Inflammatory macrophage treated with lipopolysaccharide for 1 hour (primary cell): ENCODE measurements around the gene LRRC72.
A peak's percentile ranks its signal among the peaks of the same experiment; 100 is the strongest.
"Not testable (repeated sequence)": the region's sequence is repeated elsewhere in the genome, so short reads cannot be mapped to it uniquely, and the experiment has no call there.

Source experiments
- DNase-seq, 2 donors: peaks; one replicate each; pipeline ENCODE4 v3.0.0-alpha.2; 2020 to 2022

LRRC72 gene

DNA sequence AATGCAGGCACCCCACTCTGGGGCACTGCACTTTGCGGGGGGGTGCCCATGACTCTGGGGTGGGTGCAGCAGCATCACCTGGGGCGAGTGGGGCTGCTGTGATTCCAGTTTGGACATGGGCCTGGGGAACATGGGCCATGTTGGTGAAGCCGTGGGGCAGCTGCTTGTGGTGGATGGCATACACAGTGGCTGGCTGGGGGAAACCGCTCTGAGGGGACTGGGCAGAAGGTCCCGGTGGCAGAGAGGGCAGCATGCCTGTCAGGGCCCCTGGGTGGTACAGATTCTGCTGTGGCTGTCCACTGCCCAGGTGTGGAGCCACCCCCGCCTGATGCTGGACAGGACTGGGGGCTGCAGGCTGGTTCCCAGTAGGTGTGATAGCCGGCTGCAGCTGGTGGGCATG, 57.2 kb downstream of the LRRC72 start:
- no peak for DNase-seq

DNA sequence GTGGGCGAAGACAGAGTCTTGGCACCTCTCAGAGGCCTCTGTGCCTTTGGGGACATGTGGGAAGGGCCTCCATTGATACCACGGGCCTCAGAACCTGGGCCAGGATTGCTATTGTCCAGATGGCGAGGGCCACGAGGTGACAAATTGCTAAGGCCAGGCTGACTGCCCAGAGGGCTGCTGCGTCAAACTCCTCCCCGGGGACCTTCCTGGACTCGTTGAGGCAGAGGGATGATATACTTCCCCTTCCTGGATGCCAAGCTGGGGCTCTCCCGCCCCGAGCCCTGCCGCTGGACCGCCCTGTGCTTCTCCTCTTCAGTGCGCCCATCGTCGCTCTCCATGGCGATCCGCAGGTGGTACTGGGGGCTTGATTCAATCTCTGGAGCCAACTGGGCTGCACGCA, 58.9 kb downstream of the LRRC72 start:
- no peak for DNase-seq

DNA sequence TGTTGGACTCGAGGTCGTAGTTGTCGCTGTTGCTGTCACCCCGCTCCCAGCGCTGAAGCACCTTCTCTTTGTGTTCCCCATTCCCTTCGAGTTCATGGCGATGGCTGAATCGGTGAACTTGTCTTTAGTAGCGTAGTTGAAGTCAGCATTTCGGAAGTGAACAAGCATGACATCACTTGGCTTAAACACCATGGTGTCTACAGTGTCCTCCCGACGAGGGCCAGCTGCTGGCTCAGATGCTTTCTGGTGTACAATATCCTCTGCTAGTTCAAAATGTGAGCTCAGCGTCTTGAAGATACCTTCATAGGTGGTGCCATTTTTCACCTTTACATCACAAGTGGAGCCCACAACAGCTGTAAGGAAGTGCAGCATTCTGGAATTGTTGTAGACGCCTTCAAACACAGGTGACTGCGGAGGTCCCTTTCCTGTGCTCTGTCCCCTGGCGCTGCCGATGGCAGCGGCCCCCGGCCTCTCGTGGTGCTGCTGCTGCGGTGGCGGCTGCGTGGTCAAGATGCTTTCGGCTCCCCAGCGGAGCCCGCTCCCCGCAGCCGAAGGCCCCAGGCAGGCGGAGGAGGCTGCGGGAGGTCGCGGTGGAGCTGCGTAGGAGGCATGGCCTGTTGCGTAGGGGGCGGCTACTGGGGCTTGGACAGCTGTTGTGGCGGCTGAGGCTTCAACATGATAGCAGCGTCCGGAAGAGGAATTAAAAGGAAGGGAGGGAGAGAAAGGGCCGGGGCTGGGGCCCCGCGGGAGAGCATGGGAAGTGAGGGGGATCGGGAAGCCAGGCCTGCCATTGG, 59.7 kb downstream of the LRRC72 start:
- DNase-seq: no peak

DNA sequence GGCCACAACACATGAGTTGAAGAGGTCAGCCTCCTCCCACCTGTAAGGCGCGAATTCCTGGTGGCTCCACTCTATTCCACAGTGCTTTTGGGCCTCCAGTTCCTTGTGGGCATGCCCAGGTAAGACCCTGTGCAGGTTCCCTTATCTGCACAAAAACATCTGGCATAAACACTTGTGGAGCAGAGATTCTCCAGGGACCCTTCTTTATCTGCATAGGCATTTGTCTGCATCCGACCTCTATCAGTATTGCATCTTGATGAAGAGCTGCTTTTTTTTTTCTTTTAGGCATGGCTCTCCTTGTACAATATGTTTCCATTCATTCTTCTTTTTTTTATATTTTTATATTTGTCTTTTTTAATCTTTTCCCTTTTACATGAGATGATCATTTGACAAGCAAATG, 60.5 kb downstream of the LRRC72 start:
- no peak for DNase-seq

DNA sequence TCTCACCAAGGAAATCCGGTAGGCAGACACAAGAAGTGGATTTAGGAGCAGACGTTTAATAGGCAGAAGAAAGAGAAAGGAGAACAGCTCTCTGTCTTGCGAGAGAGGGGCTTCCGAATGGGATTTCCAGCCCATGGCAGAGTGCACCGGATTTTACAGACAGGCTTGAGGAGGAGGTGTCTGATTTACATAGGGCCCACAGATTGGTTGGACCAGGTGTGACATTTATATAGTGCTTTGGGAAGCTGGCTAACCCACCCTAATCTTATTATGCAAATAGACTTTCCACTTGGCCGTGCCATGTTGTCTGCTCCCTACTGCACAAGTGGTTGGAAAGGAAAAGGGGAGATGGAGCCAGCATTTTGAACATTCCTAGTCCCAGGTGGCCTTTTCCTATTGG, 61.2 kb downstream of the LRRC72 start:
- no peak for DNase-seq

DNA sequence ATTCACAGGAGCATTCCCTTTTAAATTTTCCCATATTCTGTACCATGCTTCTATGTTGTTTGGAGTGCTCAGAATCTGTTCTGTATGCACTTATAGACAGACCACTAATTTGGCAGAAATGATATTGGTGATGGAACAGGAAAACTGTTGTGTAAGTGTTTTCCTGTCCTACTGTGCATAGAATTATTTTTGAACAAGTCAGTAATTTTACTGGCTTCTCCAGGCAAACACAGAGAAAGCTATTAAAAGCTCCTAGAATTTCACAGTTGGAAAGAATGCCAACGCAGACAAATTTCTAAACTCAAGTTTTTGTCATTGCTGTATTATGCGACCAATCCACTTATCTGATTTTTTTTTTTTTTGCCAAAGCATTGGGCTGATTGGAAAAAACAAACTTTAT, 63.3 kb downstream of the LRRC72 start:
- DNase-seq: no peak

DNA sequence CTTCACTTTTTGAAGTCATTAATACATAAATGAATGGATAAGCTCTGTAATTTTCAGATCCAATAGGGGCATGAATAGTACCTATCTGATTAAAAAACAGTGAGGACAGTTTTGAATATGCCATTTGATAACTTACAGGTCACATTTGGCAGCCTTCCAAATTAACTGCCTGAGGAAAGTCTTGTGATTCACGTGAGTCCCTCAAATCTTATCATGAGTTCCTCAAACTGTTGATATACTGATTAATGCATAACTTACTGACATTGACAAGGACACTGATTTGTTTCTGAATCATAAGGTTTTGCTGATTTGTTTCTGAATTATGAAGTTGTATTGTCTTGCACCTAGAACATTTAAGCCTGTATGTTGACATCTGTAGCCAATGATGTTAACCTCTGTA, 63.8 kb downstream of the LRRC72 start:
- DNase-seq: no peak

DNA sequence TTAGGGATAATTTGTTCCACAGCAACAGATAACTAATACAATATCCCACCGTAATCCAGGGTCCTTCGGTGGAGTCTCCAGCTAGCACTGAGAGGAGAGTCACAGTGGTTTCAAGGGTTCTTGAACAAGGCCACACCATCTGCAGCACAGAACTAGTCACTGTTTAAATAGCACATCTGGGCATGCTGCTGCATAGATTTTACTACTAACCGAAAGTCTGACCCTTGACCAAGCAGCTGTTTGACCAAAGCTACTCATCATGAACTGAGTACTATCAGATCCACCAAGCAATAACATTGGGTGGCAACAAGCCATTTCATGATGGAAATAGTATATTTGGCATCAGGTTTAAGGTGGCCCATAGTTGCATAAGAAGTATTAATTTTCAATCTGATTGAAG, 65.8 kb downstream of the LRRC72 start:
- no peak for DNase-seq

DNA sequence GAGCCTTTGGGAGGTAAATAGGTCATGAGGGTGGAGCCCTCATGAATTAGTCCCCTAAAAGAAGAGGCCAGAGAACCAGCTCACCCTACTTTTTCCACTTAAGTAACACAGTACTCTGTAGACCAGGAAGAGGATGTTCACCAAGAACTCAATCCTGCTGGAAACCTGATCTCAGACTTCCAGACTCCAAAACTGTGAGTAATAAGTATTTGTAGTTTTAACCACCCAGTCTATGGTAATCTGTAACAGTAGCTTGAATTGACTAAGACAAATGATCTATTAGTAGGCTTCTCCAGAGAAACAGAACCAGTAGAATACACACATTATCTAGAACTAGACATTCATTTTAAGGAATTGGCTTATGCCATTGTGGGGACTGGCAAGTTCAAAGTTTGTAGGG, 67.4 kb downstream of the LRRC72 start:
- no peak for DNase-seq

DNA sequence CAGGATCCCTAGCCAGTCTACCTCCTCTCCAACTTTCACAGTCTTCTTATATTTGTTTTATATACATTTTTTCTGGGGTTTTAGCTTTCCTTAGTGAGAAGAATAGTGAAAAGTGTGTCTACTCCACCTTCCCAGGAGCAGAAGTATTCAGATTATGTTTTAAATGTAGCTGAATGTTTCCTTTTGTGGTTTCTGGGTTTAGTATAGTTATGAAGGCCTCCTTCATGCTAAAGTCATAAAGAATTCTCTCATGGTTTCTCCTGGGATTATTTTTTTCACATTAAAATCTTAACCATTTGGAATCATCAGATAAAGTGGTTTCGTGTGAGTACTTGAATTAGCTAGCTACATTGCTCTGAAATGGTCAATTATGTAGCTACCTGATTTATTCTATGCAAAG, 68.1 kb downstream of the LRRC72 start:
- DNase-seq: no peak

DNA sequence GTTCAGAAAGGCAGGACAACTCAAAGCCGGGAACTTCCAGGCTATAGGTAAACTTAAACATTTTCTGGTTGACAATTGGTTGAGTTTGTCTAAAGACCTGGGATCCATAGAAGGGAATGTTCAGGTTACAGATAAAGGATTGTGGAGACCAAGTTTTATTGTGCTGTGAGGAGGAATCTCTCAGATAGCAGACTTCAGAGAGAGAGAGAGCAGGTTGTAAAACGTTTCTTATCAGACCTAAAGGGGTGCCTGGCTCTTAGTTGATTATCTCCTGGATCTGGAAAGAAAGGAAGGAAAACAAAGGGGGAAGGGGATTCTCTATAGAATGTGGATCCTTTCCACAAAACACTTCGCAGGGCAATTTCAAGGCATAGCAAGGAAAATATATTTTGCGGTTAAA, 69.0 kb downstream of the LRRC72 start:
- DNase-seq: not testable (repeated sequence)

DNA sequence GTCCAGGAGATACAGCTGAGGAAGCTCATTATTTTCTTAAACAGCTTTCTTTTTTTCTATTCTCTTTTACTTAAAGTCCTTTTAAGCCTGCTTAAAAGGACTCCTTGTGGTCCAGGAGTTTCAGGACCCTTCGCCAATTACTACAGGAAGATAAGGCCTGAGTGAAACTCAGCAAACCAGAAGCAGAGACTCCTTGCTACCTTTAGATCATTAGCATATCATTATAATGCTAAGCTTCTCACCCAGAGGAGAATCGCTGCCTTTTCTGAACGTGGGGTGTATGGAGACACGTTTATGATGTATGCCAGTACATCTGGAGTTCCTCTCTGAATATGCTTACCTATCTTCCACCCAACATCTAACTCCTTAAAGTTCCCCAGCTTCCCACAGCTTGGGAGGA, 71.4 kb downstream of the LRRC72 start:
- DNase-seq: no peak

DNA sequence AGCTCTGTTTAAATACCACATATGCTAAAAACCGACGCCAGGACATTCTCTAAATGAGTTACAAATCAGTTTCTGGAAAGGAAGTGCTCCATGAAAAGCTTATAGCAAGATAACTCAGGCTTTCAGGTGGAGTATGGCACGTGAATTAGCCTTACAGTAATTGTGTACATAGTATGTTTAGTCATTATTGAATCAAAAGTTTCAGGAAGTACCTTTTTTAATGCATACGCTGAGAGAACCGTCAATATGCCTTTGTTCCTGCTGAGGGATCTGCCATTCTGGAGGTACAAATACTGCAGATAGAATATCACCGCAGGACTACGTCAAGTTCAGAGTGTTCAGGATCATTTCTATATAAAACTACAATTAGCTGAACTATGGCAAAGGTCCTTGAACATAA, 73.2 kb downstream of the LRRC72 start:
- no peak for DNase-seq

DNA sequence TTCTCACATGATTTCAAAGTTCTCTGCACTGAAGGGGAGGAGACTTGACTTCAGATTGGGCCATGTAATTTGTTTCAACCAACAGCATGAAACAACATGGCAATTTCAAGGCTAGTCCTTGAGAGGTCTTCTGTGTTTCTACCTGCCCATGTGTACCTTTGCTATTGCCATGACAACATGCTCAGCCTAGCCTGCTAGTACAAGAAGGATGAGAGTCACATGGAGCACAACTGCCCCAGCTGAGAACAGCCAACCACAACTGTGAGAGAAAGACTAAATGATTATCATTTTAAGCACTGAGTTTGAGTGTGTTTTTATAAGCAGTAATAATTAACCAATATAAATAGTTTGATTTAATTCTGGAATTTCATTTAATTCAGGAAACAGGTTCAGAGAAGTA, 77.0 kb downstream of the LRRC72 start:
- no peak for DNase-seq

DNA sequence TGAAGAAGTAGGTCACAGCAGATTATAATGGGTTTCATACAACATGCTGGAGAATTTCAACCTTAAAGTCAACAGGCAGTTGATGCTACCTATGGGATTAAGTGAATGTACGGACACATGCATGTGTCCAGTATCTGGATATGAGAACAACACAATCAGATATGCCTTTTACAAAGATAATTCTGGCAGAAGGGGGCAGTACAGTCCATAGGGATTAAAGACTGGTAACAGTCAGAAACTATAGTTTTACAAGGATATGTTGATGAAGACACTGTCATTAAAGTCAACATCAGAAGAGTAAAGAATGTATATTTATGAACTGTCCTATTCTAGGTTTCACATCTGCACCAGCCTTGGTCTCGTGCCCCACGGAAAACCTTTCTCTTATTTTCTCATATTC, 77.4 kb downstream of the LRRC72 start:
- peak in 1 of 2 donors; percentile 4 for DNase-seq

DNA sequence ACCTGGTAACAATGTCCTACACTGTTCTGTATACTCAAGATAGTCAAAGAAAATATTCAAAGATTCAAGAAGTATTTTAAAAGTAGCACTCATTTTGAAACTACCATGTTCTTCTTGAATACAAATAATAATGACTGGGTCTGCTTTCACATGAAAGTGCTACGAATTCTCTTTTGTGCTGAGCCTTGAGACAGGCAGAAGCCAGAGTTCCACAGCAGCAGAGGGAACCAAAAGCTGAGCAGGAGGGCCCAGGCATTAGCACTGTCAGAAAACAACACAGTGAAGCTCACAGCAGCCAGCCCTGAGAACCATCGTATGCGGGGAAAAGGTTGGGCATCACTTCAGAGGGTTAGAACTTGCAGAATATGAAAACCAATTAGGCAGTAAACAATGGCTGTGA, 80.1 kb downstream of the LRRC72 start:
- DNase-seq: no peak

DNA sequence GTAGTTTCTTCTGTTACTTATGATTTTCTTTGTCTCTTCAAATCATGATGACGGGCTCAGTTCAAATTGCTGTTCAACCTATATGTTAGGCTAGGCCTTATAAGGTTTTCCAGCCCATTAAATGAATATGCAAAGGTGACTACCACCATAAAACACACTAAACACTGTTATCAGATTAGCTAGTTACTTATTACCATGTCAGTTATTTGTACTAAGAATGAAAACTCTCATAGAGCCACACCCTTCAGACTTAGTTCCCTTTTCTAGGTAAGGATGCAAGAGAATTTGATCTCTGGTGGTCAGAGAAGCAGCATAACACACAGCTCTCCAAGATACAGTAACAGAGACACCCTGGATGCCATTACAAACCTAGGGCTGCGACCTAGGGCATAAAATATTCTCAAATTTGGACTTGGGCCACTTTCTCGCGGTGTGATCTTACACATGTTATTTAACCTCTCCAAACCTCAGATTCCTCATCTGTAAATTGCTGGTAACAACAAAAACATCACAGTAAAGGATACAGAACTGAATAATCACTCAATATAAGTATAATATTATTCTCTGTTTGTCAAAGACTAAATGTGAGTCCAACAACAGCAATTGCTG, 83.3 kb downstream of the LRRC72 start:
- peak in 1 of 2 donors; percentile 20 for DNase-seq

DNA sequence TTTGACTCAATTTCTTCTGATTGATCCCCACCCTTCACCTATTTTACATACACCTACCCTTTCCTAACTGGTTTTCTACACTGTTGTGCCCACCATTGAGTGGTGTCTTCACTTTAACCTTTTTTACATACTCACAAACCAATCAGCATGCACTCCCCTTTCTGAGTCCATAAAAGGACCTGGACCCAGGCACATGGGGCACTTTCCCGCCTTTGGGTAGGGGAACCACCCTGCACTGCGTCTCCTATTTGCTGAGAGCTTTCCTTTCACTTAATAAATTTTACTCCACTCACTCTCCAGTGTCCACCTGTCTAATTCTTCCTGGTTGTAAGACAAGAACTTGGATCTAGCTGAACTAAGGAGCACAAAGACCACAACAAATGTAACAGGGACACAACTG, 85.1 kb downstream of the LRRC72 start:
- no peak for DNase-seq

DNA sequence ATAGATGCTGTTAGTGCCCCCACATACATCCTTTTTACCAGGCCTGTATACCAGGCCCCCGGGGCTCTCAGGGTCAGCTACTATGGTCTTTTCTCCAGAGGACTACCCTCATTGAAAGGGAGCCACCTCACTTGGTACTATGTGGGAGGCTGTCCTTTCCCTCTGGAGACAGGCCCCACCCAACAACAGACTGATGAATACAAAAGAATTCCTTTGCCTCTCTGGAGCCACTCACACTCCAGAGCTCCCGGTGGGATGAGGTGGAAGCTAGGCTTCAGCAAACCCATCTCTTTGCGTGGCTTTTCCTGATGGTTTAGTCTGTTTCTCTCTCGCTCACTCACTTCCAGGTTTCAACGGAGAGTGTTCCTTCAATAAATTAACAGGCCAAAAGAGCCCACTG, 88.6 kb downstream of the LRRC72 start:
- DNase-seq: no peak

DNA sequence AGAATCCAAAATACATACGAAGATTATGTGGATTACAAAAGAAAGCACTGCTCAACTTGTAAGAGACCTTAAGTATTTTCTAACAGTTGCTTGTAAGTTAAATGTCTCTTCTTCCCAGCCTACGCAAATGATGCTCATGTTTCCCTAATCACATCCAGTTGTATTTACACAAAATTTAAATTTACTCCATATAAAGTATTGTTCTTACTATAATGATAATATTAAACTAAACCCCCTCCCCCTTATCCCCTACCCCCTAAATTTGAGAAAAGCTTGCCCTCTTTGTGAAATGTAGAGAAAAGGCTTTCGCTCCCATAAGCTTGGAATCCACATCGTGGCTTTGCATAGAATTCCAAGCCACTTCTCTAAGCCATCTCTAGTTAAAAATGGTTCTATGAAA, 89.5 kb downstream of the LRRC72 start:
- DNase-seq: no peak

DNA sequence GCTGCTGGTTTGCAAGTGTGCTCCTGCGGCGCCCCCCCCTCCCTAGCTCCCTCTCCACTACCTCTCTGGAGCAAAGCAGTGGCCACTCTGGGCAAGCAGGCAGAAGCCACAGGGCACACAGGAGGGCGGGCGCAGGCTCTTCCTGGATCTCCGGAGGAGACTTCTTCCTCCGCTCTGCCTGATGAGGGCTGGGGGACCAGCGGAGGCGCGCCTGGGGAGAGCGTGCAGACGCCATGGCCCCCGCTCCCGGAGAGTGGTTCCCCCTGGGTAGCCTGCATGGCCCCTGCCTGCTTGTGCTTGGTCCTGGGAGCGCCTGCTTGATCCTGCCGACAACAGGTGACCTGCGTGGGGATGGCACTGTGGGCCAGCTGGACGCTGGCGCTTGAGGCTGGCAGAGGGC, 89.9 kb downstream of the LRRC72 start:
- no peak for DNase-seq

DNA sequence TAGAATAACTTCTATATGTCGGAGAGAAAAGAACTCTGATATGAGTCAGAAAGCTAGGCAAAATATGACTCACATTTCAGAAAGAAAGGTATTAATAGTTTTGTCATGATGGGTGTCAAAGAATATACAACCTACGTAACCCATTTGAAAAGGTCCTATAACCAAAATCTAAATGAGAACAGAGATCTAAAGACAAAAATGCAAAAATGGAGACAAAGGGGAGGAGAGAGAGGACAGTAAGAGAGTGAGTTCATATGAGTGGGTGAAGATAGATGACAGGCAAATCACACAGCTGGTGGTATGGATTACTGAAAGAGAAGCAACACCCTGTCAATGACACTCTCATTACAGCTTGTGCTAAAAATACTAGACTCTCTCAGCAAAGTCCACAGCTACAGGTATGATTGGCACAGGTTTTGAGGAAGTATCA, 93.4 kb downstream of the LRRC72 start:
- peak in 1 of 2 donors; percentile 19 for DNase-seq

DNA sequence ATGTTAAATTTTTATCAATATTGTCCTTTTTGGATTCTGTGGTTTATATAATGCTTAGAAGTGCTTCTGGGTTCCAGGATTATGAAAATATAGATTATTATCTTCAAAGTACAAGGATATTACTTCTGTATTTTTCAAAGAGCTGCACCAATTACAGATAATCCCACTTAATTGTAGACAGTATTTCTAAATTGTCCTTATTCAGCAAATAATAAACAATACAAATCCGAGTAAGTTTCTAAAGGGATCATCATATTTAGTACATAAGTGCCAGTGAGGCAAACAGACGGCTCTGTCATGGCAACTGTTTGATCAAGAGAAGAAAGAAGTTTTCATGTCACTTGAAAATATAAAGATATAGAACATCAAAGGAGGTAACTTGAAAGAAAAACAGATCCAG, 99.8 kb downstream of the LRRC72 start:
- DNase-seq: no peak

DNA sequence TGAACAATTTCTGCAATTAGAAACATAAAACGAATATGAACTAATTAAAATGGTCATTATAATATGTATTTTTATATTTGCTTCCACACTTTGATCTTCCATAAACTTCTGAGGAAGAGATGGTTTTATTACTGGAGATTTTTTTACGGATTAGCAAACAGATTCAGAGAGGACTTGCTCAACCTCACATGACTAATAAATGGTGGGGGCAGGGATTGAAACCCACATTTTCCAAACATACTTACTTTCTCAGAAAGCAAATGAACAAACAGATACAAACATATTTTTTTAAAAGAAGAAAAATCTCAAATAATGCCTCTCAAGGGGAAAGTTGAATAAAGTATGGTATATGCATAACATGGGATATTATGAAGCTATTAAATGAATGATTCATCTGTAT, 100.6 kb downstream of the LRRC72 start:
- DNase-seq: no peak

DNA sequence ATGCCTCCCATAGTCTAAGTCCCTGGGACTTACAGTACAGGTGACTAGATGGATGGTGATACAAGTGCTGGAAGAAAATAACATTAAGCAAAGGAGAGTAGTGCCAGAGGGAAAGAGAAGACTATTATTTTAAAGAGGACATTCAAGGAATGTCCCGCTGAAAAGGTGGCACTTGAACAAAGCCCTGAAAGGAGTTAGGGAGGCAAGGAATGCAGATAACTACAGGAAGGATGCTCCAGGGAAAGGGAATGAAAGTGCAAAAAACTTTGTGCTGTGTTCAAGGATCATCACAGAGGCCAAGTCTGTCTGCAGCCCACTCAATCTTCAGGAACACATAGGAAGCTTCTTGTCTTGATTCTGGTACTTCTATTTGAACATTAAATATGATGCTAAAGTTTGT, 104.0 kb downstream of the LRRC72 start:
- DNase-seq: no peak
